Pulmonary artery endothelial cell (primary cell): ENCODE data around the gene SLC5A11. TPM values are rescaled to one million over a fixed set of nuclear protein-coding genes. Genes with fewer than 3 reads are reported as not detected.

Experiments used
- DNase-seq: peaks from one replicate; pipeline ENCODE4 v3.0.0-alpha.2; 2011; ENCODE audit warnings: low read depth, low spot score
- total RNA-seq: library from RNA; depleted of rRNA; stranded (reverse); fragments of >200 nt; gene quantifications from 2 replicates; pipeline ENCODE4 v1.2.3, GENCODE V29; 2014

SLC5A11 gene
- total RNA-seq, 1 donor from 2014 or later = not detected

- DNase-seq = no peak
Measured at GRCh38 chr16:24917236-24917635, 71.5 kb downstream of the SLC5A11 start.

- no peak for DNase-seq
Measured at GRCh38 chr16:24917891-24918290, 72.1 kb downstream of the SLC5A11 start.

- no peak for DNase-seq
Measured at GRCh38 chr16:24918641-24919040, 72.9 kb downstream of the SLC5A11 start.

- no peak for DNase-seq
Measured at GRCh38 chr16:24919536-24919935, 73.8 kb downstream of the SLC5A11 start.

GRCh38 chr16:24920568-24920967 lies 74.8 kb downstream of the SLC5A11 start:
- DNase-seq = no peak

GRCh38 chr16:24921229-24921628 lies 75.5 kb downstream of the SLC5A11 start:
- no peak for DNase-seq

- no peak for DNase-seq
Measured at GRCh38 chr16:24925163-24925562, 79.4 kb downstream of the SLC5A11 start.

- DNase-seq = no peak
Measured at GRCh38 chr16:24929409-24929808, 83.6 kb downstream of the SLC5A11 start.

- no peak for DNase-seq
Measured at GRCh38 chr16:24930440-24930839, 84.7 kb downstream of the SLC5A11 start.

- no peak for DNase-seq
Measured at GRCh38 chr16:24931091-24931490, 85.3 kb downstream of the SLC5A11 start.

- DNase-seq = no peak
Measured at GRCh38 chr16:24935336-24935735, 89.6 kb downstream of the SLC5A11 start.

- DNase-seq = no peak
Measured at GRCh38 chr16:24936151-24936550, 90.4 kb downstream of the SLC5A11 start.

GRCh38 chr16:24939224-24939623 lies 93.5 kb downstream of the SLC5A11 start:
- no peak for DNase-seq

GRCh38 chr16:24939738-24940137 lies 94.0 kb downstream of the SLC5A11 start:
- DNase-seq = no peak

- no peak for DNase-seq
Measured at GRCh38 chr16:24943471-24943870, 97.7 kb downstream of the SLC5A11 start.

- DNase-seq = no peak
Measured at GRCh38 chr16:24944206-24944605, 98.4 kb downstream of the SLC5A11 start.

- DNase-seq = no peak
Measured at GRCh38 chr16:24946155-24946554, 100.4 kb downstream of the SLC5A11 start.

GRCh38 chr16:24950275-24950674 lies 104.5 kb downstream of the SLC5A11 start:
- DNase-seq = no peak

GRCh38 chr16:24953306-24953705 lies 107.5 kb downstream of the SLC5A11 start:
- no peak for DNase-seq

- no peak for DNase-seq
Measured at GRCh38 chr16:24953721-24954120, 108.0 kb downstream of the SLC5A11 start.

GRCh38 chr16:24954137-24954536 lies 108.4 kb downstream of the SLC5A11 start:
- DNase-seq = no peak

GRCh38 chr16:24955975-24956731 lies 110.4 kb downstream of the SLC5A11 start:
- DNase-seq = no peak

GRCh38 chr16:24957887-24958286 lies 112.1 kb downstream of the SLC5A11 start:
- no peak for DNase-seq
